H9 (cell line): ENCODE results near the gene PLEKHG1. TPM values are rescaled to one million over a fixed set of nuclear protein-coding genes. Genes with fewer than 3 reads are reported as not detected.

ENCODE experiments used
- DNase-seq: peaks from one replicate; pipeline ENCODE4 v3.0.0-alpha.2; 2017
- H2AFZ ChIP-seq: one replicate; pipeline ENCODE4 v1.6.1; 2013; ENCODE audit warnings: mild to moderate bottlenecking, low read length, control low read depth, moderate library complexity
- H2AK5ac ChIP-seq: 2 replicates; pipeline ENCODE4 v1.6.1; 2013; ENCODE audit warnings: low read length, control low read depth, mixed read lengths; ENCODE audit not compliant: insufficient read length
- H2BK120ac ChIP-seq: one replicate; pipeline ENCODE4 v1.6.1; 2013; ENCODE audit warnings: low read depth, mild to moderate bottlenecking, low read length, control low read depth, inconsistent platforms; ENCODE audit not compliant: poor library complexity, severe bottlenecking
- H2BK12ac ChIP-seq: 2 replicates; pipeline ENCODE4 v1.6.1; 2013; ENCODE audit warnings: low read length, control low read depth, mixed read lengths, low read depth; ENCODE audit not compliant: insufficient read length
- H2BK15ac ChIP-seq: 2 replicates; pipeline ENCODE4 v1.6.1; 2013; ENCODE audit warnings: low read depth, low read length, control low read depth
- H2BK20ac ChIP-seq: one replicate; pipeline ENCODE4 v1.6.1; 2013; ENCODE audit warnings: low read depth, mild to moderate bottlenecking, low read length, control low read depth, inconsistent platforms; ENCODE audit not compliant: poor library complexity, severe bottlenecking
- H2BK5ac ChIP-seq: 2 replicates; pipeline ENCODE4 v1.6.1; 2013; ENCODE audit warnings: low read length, control low read depth, mixed read lengths; ENCODE audit not compliant: insufficient read length
- H3K14ac ChIP-seq: 2 replicates; pipeline ENCODE4 v1.6.1; 2013; ENCODE audit warnings: low read length, control low read depth; ENCODE audit not compliant: insufficient read depth
- H3K18ac ChIP-seq: 2 replicates; pipeline ENCODE4 v1.6.1; 2013; ENCODE audit warnings: low read depth, mild to moderate bottlenecking, mixed read lengths, low read length, control low read depth; ENCODE audit not compliant: insufficient read length
- H3K23ac ChIP-seq: 2 replicates; pipeline ENCODE4 v1.6.1; 2013; ENCODE audit warnings: low read length, control low read depth, mixed read lengths, low read depth; ENCODE audit not compliant: insufficient read length
- H3K23me2 ChIP-seq: 2 replicates; pipeline ENCODE4 v1.6.1; 2013; ENCODE audit warnings: low read depth, mild to moderate bottlenecking, mixed read lengths, low read length, control low read depth; ENCODE audit not compliant: insufficient read length, poor library complexity, severe bottlenecking
- H3K27ac ChIP-seq: 2 replicates; pipeline ENCODE4 v1.5.1; 2013; ENCODE audit warnings: low read length, control low read depth, mixed read lengths, low read depth; ENCODE audit not compliant: insufficient read length
- H3K27me3 ChIP-seq: 2 replicates; pipeline ENCODE4 v1.6.1; 2013; ENCODE audit warnings: low read length, control low read depth, inconsistent platforms; ENCODE audit not compliant: insufficient read depth
- H3K4ac ChIP-seq: 2 replicates; pipeline ENCODE4 v1.6.1; 2013; ENCODE audit warnings: low read depth, mild to moderate bottlenecking, control low read depth, inconsistent platforms, low read length, moderate library complexity
- H3K4me1 ChIP-seq: 2 replicates; pipeline ENCODE4 v1.6.1; 2013; ENCODE audit warnings: low read length, control low read depth, inconsistent platforms; ENCODE audit not compliant: insufficient read depth
- H3K4me2 ChIP-seq: 2 replicates; pipeline ENCODE4 v1.6.1; 2013; ENCODE audit warnings: low read length, control low read depth, mixed read lengths; ENCODE audit not compliant: insufficient read length, insufficient read depth
- H3K56ac ChIP-seq: 2 replicates; pipeline ENCODE4 v1.6.1; 2013; ENCODE audit warnings: low read depth, mild to moderate bottlenecking, mixed read lengths, low read length, control low read depth; ENCODE audit not compliant: insufficient read length
- H3K79me1 ChIP-seq: 2 replicates; pipeline ENCODE4 v1.6.1; 2013; ENCODE audit warnings: low read depth, mild to moderate bottlenecking, moderate library complexity, low read length, control low read depth, inconsistent platforms; ENCODE audit not compliant: insufficient read depth, poor library complexity, severe bottlenecking
- H3K79me2 ChIP-seq: 2 replicates; pipeline ENCODE4 v1.6.1; 2013; ENCODE audit warnings: low read length, control low read depth, inconsistent platforms; ENCODE audit not compliant: insufficient read depth
- H3K9ac ChIP-seq: 2 replicates; pipeline ENCODE4 v1.6.1; 2013; ENCODE audit warnings: low read length, control low read depth, mixed read lengths; ENCODE audit not compliant: insufficient read length; ENCODE audit errors: extremely low read depth
- H3K9me3 ChIP-seq: one replicate; pipeline ENCODE4 v1.6.1; 2013; ENCODE audit warnings: low read depth, low read length, inconsistent platforms; ENCODE audit not compliant: control insufficient read depth
- H3T11ph ChIP-seq: one replicate; pipeline ENCODE4 v1.6.1; 2013; ENCODE audit warnings: mild to moderate bottlenecking, low read length, control low read depth, inconsistent platforms
- H4K20me1 ChIP-seq: one replicate; pipeline ENCODE4 v1.6.1; 2013; ENCODE audit not compliant: control insufficient read depth, insufficient read length, insufficient read depth
- H4K5ac ChIP-seq: 2 replicates; pipeline ENCODE4 v1.6.1; 2013; ENCODE audit warnings: low read depth, mild to moderate bottlenecking, mixed read lengths, low read length, control low read depth; ENCODE audit not compliant: insufficient read length
- H4K8ac ChIP-seq: replicated peaks from 2 replicates; pipeline ENCODE4 v1.6.1; 2013; ENCODE audit warnings: low read length, control low read depth, mixed read lengths, low read depth; ENCODE audit not compliant: insufficient read length
- H4K91ac ChIP-seq: 2 replicates; pipeline ENCODE4 v1.6.1; 2013; ENCODE audit warnings: low read depth, mild to moderate bottlenecking, moderate library complexity, mixed read lengths, low read length, control low read depth; ENCODE audit not compliant: insufficient read length
- H3K27ac Mint-ChIP-seq, 3 experiments: 2 replicates in 2 of 3; 3 replicates in 1 of 3; pipeline ENCODE4 v1.8.0; 2020 to 2021; ENCODE audit warnings: mixed read lengths in 3 of 3, mild to moderate bottlenecking in 1 of 3, moderate library complexity in 1 of 3
- H3K27me3 Mint-ChIP-seq: 2 replicates; pipeline ENCODE4 v1.8.0; 2021; ENCODE audit warnings: low read depth, mild to moderate bottlenecking, moderate library complexity, mixed read lengths
- H3K36me3 Mint-ChIP-seq, 3 experiments: 2 replicates in 2 of 3; 3 replicates in 1 of 3; pipeline ENCODE4 v1.8.0; 2020 to 2021; ENCODE audit warnings: low read depth in 3 of 3, mixed read lengths in 3 of 3; ENCODE audit not compliant: insufficient read depth in 1 of 3
- H3K4me1 Mint-ChIP-seq, 2 experiments: 2 replicates each; pipeline ENCODE4 v1.8.0; 2020; ENCODE audit warnings: mixed read lengths in 2 of 2
- H3K4me3 Mint-ChIP-seq, 2 experiments: 2 replicates in 1 of 2; 3 replicates in 1 of 2; pipeline ENCODE4 v1.8.0; 2020 to 2021; ENCODE audit warnings: mild to moderate bottlenecking in 2 of 2, mixed read lengths in 2 of 2, moderate library complexity in 1 of 2
- H3K9me3 Mint-ChIP-seq, 2 experiments: 2 replicates in 1 of 2; 3 replicates in 1 of 2; pipeline ENCODE4 v1.8.0; 2020; ENCODE audit warnings: mild to moderate bottlenecking in 2 of 2, mixed read lengths in 2 of 2, moderate library complexity in 1 of 2
- WGBS: extraction: QIAGEN DNeasy Blood & Tissue Kit; methylation state at CpG from one replicate; pipeline ENCODE4 v1.1.7; 2013; ENCODE audit warnings: missing lambda C conversion rate, low lambda C conversion rate, mixed read lengths; ENCODE audit not compliant: insufficient read length; ENCODE audit errors: extremely low coverage; 5-methylcytosine and 5-hydroxymethylcytosine counted together
- total RNA-seq: library from RNA; stranded (reverse); gene quantifications from 2 replicates; pipeline ENCODE4 v1.2.1, GENCODE V29; 2021
- TF ChIP-seq, protein P1 (sequence below): fragments of 200-600 bp; sonication (generic); conservative IDR thresholded peaks from 3 replicates; pipeline ENCODE4 v1.8.0; 2021; ENCODE audit warnings: antibody characterized with exemption, mild to moderate bottlenecking

The PLEKHG1 gene
- total RNA-seq, 1 experiment from 2014 or later: 1.0 TPM

DNA sequence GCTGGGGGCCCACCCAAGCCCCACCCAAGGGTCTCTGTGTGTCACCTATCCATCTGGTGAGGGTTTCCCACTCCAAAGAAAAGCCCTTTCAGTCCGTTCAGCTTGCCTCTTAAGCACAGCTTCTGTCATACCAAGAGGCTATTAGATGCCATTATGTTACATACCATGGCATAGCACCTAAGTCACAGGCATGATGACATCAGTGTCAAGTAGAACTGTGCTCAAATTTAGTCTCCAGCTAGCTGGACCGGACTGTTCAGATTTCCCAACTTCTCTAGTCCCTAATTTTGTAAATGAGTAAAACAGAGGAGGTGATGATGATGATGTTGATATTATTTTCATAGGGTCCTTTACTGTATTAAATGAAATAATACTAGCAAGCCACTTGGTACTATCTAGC, 19.2 kb upstream of the PLEKHG1 start:
- Histone ChIP-seq H3K9me3 (no peaks in the 10 kb centered on the region), H3K18ac (no peak overlapping the region), H3K4me2 (no peak overlapping the region), H2BK120ac (no peak overlapping the region), H3K9ac (no peak overlapping the region), H2BK12ac (no peak overlapping the region), H2BK5ac (no peak overlapping the region), H3K79me2 (no peaks in the 10 kb centered on the region), H3K27me3 (no peaks in the 10 kb centered on the region), H4K91ac (no peak overlapping the region), H3K23ac (no peak overlapping the region), H2AFZ (no peak overlapping the region), H2BK15ac (no peak overlapping the region), H2AK5ac (no peak overlapping the region), H3K27ac (no peak overlapping the region), H3T11ph (no peak overlapping the region), H3K4ac (no peak overlapping the region), H3K79me1 (no peaks in the 10 kb centered on the region), H3K14ac (no peak overlapping the region), H3K56ac (no peak overlapping the region), H2BK20ac (no peak overlapping the region), H3K23me2 (no peaks in the 10 kb centered on the region), H3K4me1 (no peaks in the 10 kb centered on the region), H4K8ac (no peak overlapping the region), H4K20me1 (no peaks in the 10 kb centered on the region), H4K5ac (no peak overlapping the region)
- WGBS: no CpG with 5 or more reads among the region's 2 CpGs
- peaks cover 0 to 3% of the 10 kb centered on the region in 2 experiments; a peak in 1 of 4 replicates for H3K4me1 Mint-ChIP-seq
- no peak for DNase-seq
- H3K27me3 Mint-ChIP-seq: peaks cover 2% of the 10 kb centered on the region
- TF ChIP-seq, protein P1, sequence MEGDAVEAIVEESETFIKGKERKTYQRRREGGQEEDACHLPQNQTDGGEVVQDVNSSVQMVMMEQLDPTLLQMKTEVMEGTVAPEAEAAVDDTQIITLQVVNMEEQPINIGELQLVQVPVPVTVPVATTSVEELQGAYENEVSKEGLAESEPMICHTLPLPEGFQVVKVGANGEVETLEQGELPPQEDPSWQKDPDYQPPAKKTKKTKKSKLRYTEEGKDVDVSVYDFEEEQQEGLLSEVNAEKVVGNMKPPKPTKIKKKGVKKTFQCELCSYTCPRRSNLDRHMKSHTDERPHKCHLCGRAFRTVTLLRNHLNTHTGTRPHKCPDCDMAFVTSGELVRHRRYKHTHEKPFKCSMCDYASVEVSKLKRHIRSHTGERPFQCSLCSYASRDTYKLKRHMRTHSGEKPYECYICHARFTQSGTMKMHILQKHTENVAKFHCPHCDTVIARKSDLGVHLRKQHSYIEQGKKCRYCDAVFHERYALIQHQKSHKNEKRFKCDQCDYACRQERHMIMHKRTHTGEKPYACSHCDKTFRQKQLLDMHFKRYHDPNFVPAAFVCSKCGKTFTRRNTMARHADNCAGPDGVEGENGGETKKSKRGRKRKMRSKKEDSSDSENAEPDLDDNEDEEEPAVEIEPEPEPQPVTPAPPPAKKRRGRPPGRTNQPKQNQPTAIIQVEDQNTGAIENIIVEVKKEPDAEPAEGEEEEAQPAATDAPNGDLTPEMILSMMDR: no peak
- H3K4me3 Mint-ChIP-seq: no peak overlapping the region
- H3K27ac Mint-ChIP-seq: no peak overlapping the region
- no peaks in the 10 kb centered on the region for H3K36me3 Mint-ChIP-seq
- H3K9me3 Mint-ChIP-seq: no peaks in the 10 kb centered on the region
